Astrocyte (in vitro differentiated cells and primary cell): ENCODE measurements around the gene ALOXE3.

Experiments
- CTCF ChIP-seq: IDR thresholded peaks from 2 replicates; pipeline ENCODE4 v1.5.1; 2011; ENCODE audit warnings: low read depth, mild to moderate bottlenecking, inconsistent platforms, low read length, moderate library complexity; ENCODE audit not compliant: insufficient read depth
- EZH2 ChIP-seq: IDR thresholded peaks from 2 replicates; pipeline ENCODE4 v1.6.1; 2012; ENCODE audit warnings: mild to moderate bottlenecking, low read length, inconsistent platforms; ENCODE audit not compliant: insufficient read depth

- TF ChIP-seq EZH2 (no peak), CTCF (no peak)
Measured at GRCh38 chr17:8125154-8125946, 7.0 kb upstream of the ALOXE3 start.
